GM19438 (cell line): ENCODE data around the gene GPRASP1.

Source experiments
- ATAC-seq: cut with Tn5 transposase; IDR thresholded peaks from one replicate; pipeline ENCODE4 v1.9.1; 2021; ENCODE audit warnings: low read depth; ENCODE audit not compliant: unreplicated experiment

The GPRASP1 gene

DNA sequence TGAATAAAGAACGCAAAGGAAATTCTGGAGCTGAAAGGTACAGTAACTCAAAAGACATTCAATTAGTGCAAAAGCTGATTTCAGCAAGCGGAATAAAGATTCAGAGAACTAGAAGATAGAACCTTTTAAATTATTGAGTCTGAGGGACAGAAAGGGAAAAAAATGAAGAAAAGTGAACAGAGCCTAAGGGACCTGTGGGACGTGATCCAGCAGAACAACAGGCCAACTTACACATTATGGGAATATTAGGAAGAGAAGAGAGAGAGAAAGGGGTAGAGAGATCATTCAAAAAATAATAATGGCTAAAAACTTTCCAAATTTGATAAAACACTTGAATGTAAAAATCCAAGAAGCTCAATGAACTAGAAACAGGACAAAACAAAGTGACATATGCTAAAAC is 43.5 kb downstream of the GPRASP1 start:
- no peak for ATAC-seq

DNA sequence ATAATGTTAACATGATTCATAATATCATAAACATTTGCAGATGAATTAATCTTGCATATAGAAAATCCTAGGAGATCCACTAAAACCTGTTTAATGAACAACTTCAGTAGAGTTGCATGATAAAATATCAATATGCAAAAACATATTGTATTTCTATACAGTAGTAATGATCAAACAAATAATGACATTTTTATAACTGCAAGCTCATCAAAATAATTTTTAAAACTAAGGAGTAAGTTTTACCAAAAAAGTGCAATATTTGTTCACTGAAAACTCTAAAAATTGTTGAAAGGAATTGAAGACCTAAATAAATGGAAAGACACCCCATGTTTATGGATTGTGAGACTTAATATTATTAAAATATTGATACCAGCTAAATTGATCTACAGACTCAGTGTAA is 45.0 kb downstream of the GPRASP1 start:
- ATAC-seq, result no peak

DNA sequence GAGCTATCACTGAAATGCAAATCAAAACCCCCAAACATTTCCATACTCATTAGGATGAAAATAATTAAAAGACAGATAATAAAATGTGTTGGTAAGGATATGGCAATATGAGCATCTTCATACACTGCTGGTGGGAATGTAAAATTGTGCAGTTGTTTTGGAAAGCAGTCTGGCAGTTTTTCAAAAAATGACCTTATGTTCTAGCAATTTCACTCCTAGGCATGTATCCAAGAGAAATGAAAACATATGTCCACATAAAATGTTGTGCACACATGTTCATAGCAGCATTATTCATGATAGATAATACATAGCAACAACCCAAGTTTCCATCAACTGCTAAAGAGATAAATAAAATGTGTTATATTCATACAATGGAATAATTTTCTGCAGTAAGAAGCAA is 46.2 kb downstream of the GPRASP1 start:
- no peak for ATAC-seq
